HG03045 (cell line): ENCODE measurements around the gene CCDC171.

ENCODE experiments used
- ATAC-seq: cut with Tn5 transposase; IDR thresholded peaks from one replicate; pipeline ENCODE4 v1.9.1; 2021; ENCODE audit warnings: mild to moderate bottlenecking, moderate library complexity; ENCODE audit not compliant: unreplicated experiment

The CCDC171 gene

GRCh38 chr9:15975101-15975778 is 422.4 kb downstream of the CCDC171 start:
- no peak for ATAC-seq

- ATAC-seq: no peak
Observed at GRCh38 chr9:15977438-15977837, 424.6 kb downstream of the CCDC171 start.

- no peak for ATAC-seq
Observed at GRCh38 chr9:15982182-15982581, 429.3 kb downstream of the CCDC171 start.

GRCh38 chr9:15999422-16000339 is 446.8 kb downstream of the CCDC171 start:
- ATAC-seq: no peak

GRCh38 chr9:16000811-16001210 is 448.0 kb downstream of the CCDC171 start:
- ATAC-seq: no peak

- ATAC-seq: no peak
Observed at GRCh38 chr9:16001856-16002255, 449.0 kb downstream of the CCDC171 start.

- ATAC-seq: no peak
Observed at GRCh38 chr9:16002816-16003215, 450.0 kb downstream of the CCDC171 start.

- no peak for ATAC-seq
Observed at GRCh38 chr9:16003785-16004184, 450.9 kb downstream of the CCDC171 start.

- no peak for ATAC-seq
Observed at GRCh38 chr9:16004613-16005012, 451.8 kb downstream of the CCDC171 start.

GRCh38 chr9:16010221-16010620 is 457.4 kb downstream of the CCDC171 start:
- no peak for ATAC-seq

GRCh38 chr9:16012621-16013020 is 459.8 kb downstream of the CCDC171 start:
- ATAC-seq: no peak

GRCh38 chr9:16013366-16013765 is 460.5 kb downstream of the CCDC171 start:
- ATAC-seq: no peak

- no peak for ATAC-seq
Observed at GRCh38 chr9:16013826-16014225, 461.0 kb downstream of the CCDC171 start.

- no peak for ATAC-seq
Observed at GRCh38 chr9:16022228-16022627, 469.4 kb downstream of the CCDC171 start.

- ATAC-seq: no peak
Observed at GRCh38 chr9:16023446-16023845, 470.6 kb downstream of the CCDC171 start.
